Measurements from ENCODE around the gene NUMB.
"Not testable (repeated sequence)": the region's sequence is repeated elsewhere in the genome, so short reads cannot be mapped to it uniquely, and the experiment has no call there.

The NUMB gene

DNA sequence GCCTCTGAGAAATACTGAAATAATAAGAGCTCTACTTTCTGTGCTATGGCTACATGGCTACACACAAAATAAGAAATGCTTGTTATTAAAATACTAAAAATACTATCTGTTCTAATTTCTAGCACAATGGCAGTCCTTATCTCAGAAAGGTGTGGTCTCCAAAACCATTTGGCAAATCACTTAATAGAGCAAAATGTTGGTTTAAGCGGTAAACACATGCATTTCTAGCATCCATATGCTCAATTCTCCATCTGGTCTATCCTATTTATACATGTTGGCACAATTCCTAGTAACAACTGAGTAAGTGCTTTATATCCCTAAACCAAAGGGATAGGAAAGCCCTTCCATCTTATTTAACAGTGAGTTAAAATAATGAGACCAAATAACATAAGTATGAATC, 114.0 kb downstream of the NUMB start:
- DNase-seq = no peak

DNA sequence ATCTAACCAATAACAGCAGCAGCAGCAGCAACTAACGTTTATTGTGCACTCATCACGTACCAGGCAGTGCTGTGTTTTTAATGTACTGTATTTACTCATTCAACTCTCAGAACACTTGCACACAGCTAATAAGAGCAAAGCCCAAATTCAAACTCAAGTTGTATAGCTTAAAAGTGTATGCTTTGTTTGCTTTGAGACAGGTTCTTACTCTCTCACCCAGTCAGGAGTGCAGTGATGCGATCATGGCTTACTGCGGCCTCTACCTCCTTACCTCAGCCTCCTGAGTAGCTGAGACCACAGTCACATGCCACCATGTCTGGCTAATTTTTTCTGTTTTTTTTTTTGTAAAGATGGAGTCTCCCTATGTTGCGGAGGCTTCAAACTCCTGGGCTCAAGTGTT, 115.7 kb downstream of the NUMB start:
- DNase-seq = no peak

DNA sequence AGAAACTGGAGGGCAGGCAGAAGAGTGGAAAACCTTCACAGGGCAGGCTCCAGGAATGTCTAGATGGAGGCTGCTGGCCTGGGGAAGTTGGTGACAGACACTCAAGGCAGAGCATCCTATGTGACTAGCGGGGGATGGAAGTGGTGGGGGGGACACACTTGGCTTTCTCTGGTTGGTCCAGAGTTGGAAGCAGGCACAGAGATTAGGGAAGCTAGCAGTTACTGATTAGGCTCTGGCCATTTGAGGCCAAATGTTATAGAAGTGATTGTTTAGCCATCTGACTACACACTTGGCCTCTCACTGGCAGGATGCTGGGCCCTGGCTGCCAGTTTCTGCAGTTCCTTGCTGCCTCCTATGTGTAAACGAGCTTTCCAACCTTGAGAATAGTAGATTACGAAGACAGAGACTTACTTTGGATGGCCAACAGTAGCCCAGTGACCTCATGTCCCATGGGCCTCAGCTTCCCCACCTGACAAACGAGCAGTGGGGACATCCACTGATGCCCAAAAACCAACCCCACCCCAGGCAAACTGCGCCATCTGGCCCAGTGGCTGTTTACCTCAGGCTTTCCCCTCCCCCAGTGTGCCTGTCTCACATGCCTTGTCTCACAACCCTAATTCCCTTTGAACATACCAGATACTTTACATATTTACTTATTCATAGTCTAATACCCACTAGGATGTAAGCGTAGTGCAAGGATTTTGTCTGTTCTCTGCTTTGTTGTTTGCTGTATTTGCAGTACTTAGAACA, 118.3 kb downstream of the NUMB start:
- no peak for DNase-seq

DNA sequence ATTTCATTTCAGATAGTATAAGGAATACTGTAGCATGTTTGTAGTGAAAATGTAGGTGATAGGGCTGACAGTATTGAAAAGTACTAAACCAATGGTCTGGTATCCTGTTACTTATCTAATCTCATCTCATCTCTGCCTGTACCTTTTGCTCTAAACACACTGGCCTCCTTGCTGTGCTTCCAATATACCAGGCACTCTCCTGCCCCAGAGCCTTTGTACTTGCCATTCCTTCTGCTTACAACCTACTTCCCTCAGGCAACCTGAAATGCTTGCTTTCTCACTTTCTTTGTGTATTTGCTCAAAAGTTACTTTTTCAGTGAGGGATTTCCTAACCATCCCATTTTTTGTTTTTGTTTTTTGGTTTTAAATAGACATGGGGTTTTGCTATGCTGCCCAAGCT, 119.1 kb downstream of the NUMB start:
- no peak for DNase-seq

DNA sequence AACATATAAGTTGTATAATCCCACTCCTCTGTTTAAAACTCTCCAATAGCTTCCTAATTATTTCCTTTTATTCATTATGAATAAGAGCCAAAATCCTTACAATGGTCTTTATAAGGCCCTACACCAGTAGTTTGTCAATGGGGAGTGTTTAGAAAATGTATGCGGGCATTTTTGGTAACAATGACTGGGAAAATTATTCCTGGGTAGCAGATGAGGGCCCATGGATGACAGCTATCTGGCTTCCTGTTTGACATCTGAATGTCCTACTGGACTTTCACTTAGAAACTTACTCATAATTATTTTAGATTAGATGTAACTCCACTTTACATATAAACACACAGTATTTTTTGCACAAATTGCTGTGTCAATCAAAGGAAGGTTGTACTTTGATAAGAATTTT, 119.8 kb downstream of the NUMB start:
- no peak for DNase-seq

DNA sequence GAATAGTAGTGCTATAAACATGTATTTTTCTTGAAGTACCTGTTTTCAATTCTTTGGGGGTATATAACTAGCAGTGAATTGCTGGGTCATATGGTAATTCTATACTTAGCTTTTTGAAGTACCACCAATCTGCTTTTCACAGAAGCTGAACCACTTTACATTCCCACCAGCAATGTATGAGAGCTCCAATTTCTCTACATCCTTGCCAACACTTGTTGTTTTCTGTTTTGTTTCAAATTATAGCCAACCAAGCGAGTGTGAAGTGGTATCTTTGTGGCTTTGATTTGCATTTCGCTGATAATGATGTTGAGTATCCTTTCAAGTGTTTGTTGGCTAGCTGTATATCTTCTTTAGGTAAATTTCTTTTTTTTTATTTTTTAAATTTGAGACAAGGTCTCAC, 125.3 kb downstream of the NUMB start:
- no peak for DNase-seq

DNA sequence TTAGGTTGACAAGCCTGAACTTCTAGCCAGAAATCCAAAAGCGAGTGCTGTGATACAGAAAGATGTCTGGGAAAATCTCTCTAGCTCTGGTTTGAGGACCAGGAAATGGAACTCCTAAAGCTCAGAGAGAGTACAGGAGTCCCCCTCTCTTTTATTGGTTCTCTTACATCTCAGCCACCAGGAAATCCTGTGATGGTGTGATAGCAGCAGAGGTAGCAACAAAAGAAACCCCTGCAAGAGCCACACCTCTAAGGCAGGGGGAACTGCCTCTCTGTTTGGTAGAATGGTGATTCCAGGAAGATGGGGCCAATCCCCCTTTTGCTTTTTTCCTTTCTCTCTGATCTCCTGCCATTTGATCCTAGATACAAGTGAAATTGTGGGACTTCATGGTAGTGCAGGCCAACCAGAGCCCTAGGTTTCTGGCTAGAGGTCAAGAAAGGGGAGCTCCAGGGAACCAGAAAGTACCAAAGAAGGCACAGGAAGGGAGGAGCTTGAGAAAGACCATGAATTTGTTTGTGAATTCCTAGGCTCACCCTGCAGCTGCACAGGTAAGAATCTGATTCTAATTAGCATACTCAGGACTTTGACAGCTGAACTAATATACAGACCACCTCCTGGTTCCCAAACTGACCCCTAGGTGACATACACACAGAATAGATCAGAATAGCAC, 132.6 kb downstream of the NUMB start:
- DNase-seq = no peak

DNA sequence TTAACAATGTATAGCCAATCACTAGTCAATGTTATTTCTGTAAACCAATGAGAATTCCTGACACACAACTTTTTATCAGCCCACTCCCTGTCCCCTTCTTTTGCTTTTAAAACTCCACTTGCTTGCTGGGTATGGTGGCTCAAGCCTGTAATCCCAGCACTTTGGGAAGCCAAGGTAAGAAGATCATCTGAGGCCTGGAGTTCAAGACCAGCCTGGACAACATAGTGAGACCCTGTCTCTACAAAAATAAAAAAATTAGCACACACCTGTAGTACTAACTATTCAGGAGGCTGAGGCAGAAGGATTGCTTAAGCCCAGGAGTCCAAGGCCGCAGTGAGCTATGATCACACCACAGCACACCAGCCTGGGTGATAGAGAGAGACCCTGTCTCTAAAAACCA, 133.3 kb downstream of the NUMB start:
- DNase-seq = no peak

DNA sequence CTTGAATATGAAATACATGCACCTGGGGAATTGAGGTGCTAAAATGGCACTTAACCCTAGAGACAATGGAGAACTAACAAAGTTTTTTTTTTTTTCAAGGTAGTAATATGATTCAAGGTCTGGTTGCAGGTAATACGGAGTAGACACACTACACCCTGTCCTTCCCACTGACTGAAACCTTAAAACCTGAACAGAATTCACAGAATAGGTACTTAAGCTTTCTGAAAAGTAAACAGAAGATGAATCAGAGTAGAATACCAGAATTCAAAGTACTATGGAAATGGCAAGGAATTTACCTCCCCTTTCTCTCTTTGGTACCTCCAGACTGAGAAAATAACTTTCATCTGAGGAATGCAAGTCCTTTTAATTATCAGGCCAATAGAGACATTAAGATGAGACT, 133.8 kb downstream of the NUMB start:
- no peak for DNase-seq

DNA sequence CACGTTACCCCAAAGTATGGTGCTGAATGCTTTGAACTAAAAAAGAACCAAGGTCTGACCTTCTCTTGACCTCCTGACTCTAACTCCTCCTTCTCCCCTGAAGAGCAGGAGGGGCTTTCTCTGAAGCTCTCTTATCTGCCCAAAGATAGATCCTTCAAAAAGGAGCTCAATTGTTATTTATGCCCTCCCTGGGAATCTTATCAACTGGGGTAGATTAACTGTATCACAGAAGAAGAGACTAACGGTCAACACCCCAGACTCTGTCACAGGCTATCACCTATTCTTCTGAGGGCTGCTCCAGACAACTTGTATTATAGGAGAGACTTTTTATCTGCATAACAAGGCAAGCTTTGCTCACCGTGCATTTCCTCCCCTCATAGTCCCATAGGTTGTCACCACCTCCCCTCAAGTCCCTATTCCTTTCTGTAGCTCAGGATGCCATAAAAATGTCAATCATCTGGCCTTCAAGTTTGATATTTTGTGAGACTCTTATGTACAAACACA, 134.4 kb downstream of the NUMB start:
- DNase-seq = no peak

DNA sequence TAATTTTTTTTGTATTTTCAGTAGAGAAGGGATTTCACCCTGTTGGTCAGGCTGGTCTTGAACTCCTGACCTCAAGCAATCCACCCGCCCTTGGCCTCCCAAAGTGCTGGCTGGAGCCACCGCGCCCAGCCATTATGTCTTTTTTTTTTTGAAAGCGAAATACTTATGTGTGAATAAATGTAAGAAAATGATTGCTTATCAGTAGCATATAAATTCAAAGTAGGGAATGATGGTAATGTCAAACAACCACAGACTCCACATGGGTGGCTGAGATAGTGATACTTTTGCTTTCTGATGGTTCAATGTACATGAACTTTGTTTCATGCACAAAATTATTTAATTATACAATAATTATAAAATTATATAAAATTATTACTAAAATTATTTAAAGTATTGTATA, 145.2 kb downstream of the NUMB start:
- no peak for DNase-seq

DNA sequence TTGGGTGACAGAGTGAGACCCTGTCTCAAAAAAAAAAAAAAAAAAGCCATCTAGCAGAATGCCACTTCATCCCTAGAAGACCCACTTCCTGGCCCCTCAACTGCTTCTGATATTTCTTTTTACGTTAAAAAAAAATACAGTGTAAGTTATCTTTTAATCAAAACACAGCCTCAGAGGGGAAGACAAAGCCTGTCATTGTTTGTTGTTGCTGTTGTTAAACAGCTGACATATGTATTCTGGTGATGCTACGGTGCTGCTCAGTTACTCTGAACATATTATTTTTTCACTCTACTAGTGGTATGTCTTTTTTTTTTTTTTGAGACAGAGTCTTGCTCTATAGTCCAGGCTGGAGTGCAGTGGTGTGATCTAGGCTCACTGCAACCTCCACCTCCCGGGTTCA, 145.7 kb downstream of the NUMB start:
- no peak for DNase-seq

DNA sequence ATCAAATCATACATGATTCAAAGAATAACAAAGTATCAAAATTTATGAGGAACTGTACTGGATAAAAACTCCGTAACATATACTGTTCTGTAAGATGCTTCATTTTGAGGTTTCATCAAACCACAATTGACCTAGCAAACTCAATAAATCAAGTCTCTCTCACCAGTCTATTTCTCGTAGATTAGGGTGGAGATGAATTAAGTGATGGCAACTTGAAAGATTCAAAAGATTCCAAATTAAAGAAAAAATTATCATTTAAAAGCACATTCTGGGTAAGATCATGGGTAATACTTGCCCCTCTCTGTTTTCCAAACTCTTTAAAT, 146.7 kb downstream of the NUMB start:
- DNase-seq = no peak

DNA sequence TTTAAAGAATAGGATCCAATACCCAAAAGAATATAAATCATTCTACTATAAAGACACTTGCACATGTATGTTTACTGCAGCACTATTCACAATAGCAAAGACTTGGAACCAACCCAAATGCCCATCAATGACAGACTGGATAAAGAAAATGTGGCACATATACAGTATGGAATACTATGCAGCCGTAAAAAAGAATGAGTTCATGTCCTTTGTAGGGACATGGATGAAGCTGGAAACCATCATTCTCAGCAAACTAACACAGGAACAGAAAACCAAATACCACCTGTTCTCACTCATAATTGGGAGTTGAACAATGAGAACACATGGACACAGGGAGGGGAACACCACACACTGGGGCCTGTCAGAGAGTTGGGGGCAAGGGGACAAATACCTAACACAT, 149.1 kb downstream of the NUMB start:
- not testable (repeated sequence) for DNase-seq

DNA sequence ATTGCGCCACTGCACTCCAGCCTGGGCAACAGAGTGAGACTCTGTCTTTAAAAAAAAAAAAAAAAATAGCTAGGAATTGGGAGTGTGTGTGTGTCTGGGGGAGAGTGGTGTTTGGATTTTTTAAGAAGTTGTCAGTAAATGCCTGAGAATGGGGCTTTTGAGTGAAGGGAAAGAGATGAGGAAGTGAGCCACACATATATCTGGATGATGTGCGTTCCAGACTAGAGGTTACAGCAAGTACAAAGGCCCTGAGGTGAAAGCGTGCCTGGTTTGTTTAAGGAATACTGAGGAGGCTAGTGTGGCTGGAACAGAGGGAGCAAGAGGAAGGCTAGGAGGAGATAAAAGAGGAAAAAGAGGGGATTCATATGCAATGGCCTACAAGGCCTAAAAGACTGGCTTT, 151.1 kb downstream of the NUMB start:
- DNase-seq = no peak

DNA sequence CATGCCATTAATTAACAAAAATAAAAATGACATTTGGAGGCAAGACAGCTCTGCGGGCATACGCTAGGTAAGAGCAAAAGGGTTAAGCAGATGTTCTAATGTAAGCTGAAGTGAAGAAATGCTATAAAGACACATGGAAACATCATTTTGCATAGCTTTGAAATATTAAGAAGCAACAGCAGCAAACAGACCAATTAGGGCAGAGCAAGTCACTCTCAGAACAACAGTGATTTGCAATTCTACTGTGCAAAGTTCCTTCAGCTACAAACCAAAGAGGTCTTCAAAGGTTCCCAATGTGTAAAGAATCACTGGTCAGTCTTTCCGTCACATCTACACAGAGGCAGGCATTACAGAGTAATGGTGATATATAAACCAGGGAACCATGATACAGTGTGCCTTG, 152.8 kb downstream of the NUMB start:
- no peak for DNase-seq

DNA sequence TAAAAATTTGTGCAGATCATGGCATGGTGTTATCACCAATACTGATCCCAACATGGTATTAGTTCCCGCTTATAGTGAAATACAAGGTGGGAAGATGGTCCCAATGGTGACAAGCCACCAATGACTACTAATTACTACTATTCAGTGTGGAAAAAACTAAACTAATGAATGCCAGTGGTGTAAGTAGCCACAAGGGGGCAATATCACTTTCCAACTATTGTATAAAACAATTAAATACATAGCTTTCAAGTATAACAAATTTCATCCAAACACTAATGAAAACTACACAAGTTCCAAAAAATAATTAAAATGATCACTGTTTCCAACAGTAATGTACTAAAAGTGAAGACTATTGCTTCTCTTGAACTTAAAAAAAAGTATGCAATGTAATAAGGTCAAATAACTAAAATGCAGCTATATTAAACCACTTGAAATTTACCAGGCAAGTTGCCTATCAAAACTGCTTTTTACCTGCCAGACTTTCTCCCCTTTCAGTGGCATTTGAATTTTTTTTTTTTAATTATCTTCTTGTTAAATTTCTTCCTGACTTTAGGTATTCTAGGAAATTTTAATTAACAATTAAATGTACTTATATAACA, 163.0 kb downstream of the NUMB start:
- no peak for DNase-seq

DNA sequence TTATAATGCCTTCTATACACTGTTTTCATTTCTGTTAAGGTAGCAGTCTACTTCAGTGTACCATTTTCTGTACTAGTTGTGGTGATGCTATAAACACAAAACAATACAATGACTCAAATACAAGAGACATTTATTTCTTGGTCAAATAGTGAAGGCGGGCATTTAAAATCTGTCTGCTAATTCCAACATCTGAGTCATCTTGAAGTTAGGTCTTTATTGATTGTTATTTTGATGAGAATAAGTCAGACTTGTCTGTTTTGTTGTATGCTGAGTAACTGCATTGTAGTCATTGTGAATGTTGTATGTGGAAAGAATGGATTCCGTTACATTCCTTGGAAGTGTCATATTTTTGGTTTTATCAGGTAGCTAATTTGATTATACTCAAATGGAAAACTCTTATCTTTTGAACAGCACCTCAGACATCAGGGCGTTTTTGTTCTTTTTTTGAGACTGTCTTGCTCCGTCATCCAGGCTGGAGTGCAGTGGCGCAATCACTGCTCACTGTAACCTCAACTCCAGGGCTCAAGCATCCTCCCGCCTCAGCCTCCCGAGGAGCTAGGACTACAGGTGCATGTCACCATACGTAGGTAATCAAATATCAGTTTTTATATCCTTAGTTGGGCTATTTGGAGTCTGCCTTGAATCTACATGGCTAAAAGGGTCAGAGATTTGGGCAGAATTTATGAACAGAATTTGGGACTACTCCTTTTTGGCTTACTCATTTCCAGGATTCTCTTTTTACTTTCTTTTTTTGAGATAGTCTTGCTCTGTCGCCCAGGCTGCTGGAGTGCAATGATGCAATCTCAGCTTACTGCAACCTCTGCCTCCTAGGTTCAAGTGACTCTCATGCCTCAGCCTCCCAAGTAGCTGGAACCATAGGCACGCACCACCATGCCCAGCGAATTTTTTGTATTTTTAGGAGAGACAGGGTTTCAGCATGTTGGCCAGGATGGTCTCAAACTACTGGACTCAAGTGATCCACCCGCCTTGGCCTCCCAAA, 164.3 kb downstream of the NUMB start:
- no peak for DNase-seq

DNA sequence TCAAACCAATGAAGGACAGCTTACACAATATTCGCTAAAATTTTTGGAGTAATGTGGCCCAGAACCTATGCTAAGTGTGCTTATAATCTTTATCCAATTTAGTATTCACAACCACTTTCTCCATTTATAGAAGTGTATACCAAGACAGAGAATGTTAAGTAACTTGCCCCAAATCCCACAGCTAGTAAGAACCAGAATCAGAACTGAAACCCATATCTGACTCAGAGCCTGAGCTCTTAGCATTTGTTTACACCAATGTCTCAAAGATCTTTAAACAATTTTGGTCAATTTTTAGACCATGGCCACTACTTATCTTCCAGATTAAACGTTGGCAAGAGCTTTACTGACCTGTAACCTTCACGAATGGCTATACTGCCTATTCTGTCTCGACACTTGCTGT, 168.1 kb downstream of the NUMB start:
- no peak for DNase-seq

DNA sequence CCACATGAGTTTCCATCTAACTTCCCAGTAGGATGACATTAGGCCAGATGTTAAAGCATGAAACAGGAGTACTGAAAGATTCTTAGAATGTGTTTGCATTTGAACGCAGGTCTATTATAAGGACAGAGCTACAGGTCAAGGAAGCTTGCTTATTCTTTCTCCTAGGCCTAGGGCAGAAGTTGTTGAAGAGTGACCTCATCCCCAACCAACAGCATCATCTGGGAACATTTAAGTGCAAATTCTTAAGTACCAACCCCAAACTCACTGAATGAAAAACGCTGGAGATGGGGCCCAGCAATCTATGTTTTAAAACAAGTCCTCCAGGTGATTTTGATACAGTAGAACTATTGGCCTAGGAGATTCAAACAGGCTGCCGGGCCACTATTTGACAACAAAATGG, 168.6 kb downstream of the NUMB start:
- DNase-seq = no peak

DNA sequence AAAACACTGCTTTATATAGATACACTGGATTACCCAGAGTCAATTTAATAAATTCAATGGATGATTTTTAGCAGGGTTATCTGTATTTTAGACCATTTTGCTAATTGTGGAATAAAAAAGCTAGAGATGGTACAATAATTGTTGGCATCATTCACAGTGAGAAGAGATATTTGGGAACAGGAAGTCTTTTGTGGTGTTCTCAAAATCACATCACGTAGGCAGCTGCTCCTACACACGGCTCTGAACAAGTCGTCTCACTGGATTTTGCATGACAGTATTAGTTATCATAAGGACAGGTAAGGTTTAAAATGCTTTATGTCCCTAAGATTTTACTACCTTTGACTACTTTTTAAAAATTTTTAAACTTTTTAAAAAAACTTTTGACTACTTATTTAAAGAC, 169.0 kb downstream of the NUMB start:
- DNase-seq = no peak

DNA sequence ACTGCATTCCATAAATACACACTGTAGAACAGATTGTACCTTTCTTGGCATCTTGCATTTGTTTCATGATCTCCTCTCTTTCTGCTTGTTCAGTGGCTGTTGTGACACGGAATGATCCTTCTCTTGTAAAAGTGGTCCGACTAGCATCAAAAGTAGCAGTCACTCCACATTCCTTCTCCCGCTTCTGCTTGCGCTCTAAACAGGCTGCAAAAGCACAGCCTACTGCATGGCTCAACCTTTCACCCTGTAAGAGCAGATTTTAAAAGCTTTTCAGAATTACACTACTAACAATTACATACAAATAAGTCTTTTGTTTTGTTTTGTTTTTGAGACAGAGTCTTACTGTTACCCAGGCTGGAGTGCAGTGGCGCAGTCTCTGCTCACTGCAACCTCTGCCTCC, 171.3 kb downstream of the NUMB start:
- DNase-seq = no peak

DNA sequence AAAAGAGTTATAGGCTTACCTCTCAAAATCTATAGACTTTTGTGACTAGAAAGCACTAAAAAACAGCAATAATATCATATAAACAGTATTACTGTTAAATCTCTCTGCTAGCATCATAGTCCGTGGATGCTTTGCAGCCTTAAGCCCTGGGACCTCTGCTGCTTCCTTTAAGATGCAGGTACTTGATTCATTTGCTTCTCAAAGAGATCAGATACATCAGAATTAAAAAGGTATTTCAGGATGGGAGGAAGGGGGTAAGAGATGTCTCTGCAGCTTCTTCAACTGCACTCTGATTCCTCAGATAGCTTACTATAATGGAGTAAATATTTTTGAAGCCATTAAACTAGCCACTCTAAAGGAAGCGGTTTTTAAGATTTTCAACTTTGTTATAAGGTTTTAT, 171.7 kb downstream of the NUMB start:
- DNase-seq = no peak

Measured in CD4-positive, alpha-beta T cell treated with Interferon gamma for 1 hour (primary cell).